Activated T-helper 9 cell treated with anti-CD3 and anti-CD28 coated beads, Interleukin-2, amount 50 U/mL, for 16 hours (primary cell): ENCODE results near the gene CSNK1G2.

ENCODE experiments used
- DNase-seq: peaks from one replicate; pipeline ENCODE4 v3.0.0-alpha.2; 2020; ENCODE audit warnings: low read depth

CSNK1G2 gene

DNA sequence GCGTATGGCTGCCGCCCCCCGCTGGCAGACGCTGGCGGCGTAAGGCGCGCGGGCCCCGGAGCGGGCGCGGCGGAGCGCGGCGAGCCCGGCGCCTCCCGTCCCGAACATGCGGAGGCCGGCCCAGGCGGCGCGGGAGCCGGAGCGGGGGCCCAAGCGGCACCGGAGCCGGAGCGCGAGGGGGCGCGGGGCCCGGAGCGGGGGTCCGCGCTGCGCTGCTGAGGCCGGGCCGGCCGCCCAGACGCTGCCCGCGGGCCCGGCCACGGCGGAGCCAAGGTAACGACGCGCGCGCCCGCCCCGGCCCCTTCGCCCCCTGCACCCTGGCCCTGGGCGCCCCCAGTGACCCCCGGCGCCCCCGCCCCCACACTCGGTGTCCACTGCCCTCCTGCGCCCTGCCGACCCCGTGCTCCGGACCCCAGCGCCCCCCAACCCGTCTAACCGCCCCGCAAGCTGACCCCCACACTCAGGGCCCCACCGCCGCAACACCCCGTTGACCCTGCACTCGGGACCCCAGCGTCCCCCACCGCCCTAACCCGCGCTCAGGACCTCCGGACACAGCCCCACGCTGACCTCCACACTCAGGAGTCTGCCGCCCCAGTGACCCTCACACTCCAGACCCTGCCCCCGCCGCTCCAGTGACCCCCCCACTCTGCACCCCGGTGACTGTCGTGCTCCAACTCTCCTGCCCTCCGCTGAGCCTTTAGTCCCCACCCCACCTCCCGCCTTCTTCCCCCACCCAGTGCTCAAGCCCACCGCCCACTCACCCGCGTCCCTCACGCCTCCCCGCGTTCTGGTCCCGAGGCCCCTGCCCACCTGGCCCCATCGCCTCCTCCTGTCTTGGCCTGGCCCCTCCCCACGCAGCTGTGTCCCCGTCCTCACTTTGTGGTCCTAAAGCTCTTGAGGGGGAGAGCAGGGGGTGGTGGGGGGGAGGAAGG is at the start of gene CSNK1G2:
Gene CSNK1G2 (plus strand): TSS at position 27 of the 932 bp plus-strand sequence. CDS start 28,601 bp downstream, outside the sequence.
- DNase-seq, result no peak

GRCh38 chr19:1893791-1894190 is 47.2 kb upstream of the CSNK1G2 start:
- DNase-seq, result no peak

- DNase-seq, result no peak
Observed at GRCh38 chr19:1896508-1896907, 44.5 kb upstream of the CSNK1G2 start.

GRCh38 chr19:1901940-1902404 is 39.0 kb upstream of the CSNK1G2 start:
- DNase-seq, result no peak

DNA sequence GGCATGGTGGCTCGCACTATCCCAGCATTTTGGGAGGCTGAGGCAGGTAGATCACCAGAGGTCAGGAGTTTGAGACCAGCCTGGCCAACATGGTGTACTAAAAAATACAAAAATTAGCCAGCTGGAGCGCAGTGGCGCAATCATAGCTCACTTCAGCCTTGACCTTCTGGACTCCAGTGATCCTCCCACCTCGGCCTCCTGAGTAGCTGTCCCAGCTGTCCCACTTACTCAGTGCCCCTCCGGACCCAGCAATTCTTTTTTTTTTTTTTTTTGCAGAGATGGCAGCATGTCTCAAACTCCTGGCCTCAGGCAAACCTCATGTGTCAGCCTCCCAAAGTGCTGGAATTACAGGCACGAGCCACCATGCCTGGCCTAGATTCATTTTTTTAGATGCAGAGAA is 38.0 kb upstream of the CSNK1G2 start:
- DNase-seq, result no peak

GRCh38 chr19:1904860-1905109 is 36.2 kb upstream of the CSNK1G2 start:
- DNase-seq, result no peak

GRCh38 chr19:1905110-1905862 is 35.7 kb upstream of the CSNK1G2 start, which contains the start of the genes ADAT3 and SCAMP4:
TSS of gene ADAT3 (plus strand) at chr19:1905399. CDS start at chr19:1912048, 6,649 bp downstream.
TSS of gene SCAMP4 (plus strand) at chr19:1905399. CDS start at chr19:1915020, 9,621 bp downstream.
- DNase-seq, result peak; percentile 99

DNA sequence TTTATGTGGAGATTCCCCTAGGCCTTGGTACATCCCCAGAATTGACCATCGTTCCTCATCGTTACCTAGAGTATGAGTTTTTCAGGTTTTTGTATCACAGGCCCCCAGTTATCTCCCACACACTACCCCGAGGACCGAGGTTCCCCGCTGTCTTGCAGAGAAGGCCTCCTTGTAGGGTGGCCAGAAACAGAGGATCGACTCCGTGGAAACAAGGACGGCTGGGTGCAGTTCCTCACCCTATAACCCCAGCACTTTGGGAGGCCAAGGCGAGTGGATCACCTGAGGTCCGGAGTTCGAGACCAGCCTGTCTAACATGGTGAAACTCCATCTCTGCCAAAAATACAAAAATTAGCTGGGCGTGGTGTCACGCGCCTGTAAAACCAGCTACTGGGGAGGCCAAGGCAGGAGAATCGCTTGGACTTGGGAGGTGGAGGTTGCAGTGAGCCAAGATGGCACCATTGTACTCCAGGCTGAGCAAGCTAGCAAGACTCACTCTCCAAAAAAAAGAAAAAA is 35.1 kb upstream of the CSNK1G2 start:
- no peak for DNase-seq

DNA sequence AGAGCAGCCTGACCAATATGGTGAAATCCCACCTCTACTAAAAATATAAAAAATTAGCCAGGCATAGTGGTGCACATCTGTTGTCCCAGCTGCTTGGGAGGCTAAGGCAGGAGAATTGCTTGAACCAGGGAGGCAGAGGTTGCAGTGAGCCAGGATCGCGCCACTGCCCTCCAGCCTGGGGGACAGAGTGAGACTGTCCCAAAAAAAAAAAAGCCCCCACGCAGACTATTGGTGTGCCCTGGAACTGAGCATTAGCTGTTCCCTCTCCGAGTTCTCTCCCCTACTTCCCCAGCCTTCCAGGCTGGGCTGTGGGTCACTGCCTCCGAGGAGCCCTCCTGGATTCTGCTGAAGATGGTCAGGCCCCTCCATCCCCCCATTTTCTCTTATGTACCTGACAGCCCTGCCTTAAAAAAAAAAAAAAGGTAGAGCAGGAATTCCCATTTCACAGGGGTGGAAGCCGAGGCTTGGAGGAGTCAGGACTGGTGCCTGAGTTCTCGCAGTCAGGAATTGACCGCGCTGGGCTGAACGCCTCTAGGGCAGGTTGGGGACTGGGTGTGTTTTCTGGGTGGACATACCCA is 33.9 kb upstream of the CSNK1G2 start:
- DNase-seq, result no peak

GRCh38 chr19:1907563-1908363 is 33.2 kb upstream of the CSNK1G2 start:
- no peak for DNase-seq

DNA sequence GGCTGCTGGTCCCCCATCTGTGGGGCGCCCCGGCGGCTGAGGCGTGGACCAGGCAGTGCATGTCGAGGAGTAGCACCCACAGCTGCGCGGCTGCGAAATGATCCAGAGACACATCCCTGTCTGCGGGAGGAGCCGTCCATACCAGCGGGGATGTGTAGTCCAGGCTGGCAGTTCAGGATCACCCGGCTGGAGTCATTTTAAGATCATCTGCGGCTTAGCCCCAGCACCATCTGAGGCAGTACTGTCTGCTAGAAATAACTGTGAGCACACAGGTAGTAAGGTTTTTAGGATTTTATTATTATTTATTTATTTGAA is 32.7 kb upstream of the CSNK1G2 start:
- DNase-seq, result no peak

DNA sequence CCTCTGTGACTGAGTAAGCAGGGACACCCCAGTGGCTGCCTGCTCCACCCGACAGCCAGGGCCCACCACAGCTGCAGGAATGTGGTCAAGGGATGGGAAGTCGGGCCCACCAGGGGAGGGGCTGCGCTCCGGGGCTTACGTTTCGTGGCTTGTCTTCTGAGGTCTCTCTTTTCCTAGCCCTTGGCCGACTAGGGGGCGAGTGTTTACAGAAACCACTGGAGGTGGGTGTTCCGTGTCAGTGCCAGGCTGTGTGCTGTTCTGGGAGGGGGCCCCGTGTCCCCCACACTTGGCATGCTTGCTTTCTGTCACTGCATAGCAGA is 31.3 kb upstream of the CSNK1G2 start:
- DNase-seq, result no peak

- no peak for DNase-seq
Observed at GRCh38 chr19:1910177-1910576, 30.8 kb upstream of the CSNK1G2 start.

DNA sequence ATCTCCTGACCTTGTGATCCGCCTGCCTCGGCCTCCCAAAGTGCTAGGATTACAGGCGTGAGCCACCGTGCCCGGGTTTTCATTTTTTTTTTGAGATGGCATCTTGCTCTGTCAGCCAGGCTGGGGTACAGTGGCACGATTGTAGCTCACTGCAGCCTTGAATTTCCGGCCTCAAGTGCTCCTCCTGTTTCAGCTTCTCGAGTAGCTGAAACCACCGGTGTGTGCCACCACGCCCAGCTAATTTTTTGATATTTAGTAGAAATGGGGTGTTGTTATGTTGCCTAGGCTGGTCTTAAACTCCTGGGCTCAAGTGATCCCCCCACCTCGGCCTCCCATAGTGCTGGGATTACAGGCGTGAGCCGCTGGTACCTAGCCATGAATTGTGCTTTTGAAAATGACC is 29.9 kb upstream of the CSNK1G2 start:
- DNase-seq, result peak; percentile 35

- DNase-seq, result no peak
Observed at GRCh38 chr19:1911995-1912394, 29.0 kb upstream of the CSNK1G2 start.

DNA sequence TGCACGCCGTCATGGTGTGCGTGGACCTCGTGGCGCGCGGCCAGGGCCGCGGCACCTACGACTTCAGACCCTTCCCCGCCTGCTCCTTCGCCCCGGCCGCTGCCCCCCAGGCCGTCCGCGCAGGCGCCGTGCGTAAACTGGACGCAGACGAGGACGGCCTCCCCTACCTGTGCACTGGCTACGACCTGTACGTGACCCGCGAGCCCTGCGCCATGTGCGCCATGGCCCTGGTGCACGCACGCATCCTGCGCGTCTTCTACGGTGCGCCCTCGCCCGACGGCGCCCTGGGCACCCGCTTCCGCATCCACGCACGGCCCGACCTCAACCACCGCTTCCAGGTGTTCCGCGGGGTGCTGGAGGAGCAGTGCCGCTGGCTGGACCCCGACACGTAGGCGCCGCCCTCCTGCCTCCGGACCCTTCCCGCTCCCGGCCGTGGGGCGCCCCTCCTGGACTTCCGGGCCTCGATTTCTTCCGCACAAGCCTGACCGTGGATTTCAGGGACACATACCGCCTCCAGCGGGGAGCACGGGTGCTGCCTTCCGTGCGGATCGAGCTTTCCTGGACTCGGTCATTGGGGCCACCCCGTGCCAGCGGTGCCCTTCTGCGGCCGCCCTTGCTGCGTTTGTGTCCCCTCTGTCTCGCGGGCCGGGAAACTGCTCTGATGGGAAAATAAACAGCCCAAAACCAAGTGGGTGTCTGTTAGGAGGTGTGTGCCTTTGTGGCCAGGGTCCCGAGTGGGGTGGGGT is 28.0 kb upstream of the CSNK1G2 start:
- no peak for DNase-seq

DNA sequence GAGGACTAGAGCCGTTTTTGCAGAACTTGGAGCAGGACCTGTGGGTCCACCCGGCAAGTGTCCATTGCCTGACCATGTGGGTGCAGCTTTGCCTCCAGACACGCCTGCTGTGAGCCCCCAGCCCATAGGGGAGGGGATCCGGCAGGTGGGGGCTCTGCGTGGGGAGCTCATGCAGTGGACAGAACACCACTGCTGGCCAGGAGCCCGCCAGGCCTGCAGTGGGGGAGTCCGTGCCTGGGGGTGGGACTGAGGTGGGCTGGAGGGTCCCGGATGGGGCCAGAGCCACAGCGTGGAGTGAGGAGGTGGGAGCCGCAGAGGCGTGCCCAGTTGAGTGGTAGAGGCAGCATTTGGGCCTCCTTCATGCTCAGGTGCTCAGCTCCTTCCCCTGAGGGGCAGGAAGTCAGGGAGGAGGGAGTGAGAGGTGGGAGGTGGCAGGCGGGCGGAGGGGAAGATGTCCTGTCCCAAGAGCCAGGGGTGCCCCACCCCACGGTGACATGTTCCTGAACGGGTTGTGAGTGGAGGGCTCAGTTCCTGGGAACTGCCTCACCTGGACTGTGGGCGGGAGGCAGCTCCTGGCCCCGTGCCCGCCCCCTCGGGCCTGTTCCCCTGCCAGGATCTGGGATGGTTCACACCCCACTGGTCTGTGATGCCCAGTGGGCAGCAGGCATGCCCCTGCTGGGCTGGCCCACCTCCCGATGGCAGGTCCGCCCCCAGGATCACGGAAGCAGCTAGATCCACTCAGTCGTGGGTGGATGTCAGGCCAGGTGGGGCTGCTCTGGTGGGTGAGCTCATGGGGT is 27.0 kb upstream of the CSNK1G2 start:
- DNase-seq, result no peak

DNA sequence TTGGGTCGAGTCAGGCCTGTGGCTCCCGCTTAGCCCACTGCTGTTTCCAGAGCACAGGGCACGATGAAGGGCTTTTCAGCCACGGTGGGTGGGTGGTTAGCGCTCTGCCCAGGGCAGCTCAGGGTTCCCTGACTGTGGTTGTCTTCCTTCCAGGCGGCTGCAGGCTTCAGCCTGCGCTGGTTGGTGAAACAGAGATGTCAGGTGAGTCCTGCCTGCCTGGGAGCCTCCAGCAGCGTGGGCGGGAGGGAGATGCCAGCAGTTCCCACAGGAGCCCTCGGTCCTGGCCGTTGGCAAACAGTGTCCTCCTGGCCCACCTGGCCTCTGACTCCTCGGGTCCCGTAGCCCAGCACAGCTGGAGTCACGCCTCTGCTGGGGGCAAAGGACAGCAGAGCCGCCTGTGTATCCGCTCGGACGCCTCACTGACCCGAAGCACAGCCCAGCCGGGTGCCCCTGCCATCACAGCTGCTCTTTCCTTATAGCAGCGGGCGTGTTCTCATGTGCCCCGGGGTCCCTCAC is 26.1 kb upstream of the CSNK1G2 start:
- DNase-seq, result no peak

GRCh38 chr19:1917146-1917545 is 23.8 kb upstream of the CSNK1G2 start:
- no peak for DNase-seq

GRCh38 chr19:1917926-1918325 is 23.0 kb upstream of the CSNK1G2 start:
- DNase-seq, result no peak
